Measurements from ENCODE around the gene HOXA6. TPM values are rescaled to one million over a fixed set of nuclear protein-coding genes. Genes with fewer than 3 reads are reported as not detected.

HOXA6 gene
- total RNA-seq, 4 donors from 2014 or later: 5.7 to 15.4 (median 12.4) TPM

- intact Hi-C loops (cut with DNase I; ENCODE audit: low total_unique reads): no loop called here
- WGBS, 2 donors: 19 to 21% methylated on average over 24 to 27 of the region's 30 CpGs
- TF ChIP-seq CTCF (IDR thresholded peaks at IDR 0.05) (no peak), POLR2A (IDR thresholded peaks at IDR 0.05) (no peak)
- peak; percentile 28 to 86 for DNase-seq (ENCODE audit: low spot score in 2 of 2)
- H3K4me3 ChIP-seq (ENCODE audit: low read depth, poor library complexity, severe bottlenecking): no peak overlapping the region
Measured at GRCh38 chr7:27156916-27157701, 9.5 kb upstream of the HOXA6 start.

- peak within 1 kb of the TSS; percentile 56 for H3K4me3 ChIP-seq (ENCODE audit: low read depth, poor library complexity, severe bottlenecking)
- WGBS, 2 donors: 0% methylated on average over 15 to 30 of the region's 33 CpGs
- TF ChIP-seq CTCF (IDR thresholded peaks at IDR 0.05): no peak
- TF ChIP-seq POLR2A (IDR thresholded peaks at IDR 0.05): no peak
- intact Hi-C loops (cut with DNase I; ENCODE audit: low total_unique reads): no loop called here
- DNase-seq (ENCODE audit: low spot score in 2 of 2): peak in 1 of 2 donors; percentile 95
Measured at GRCh38 chr7:27156508-27156898, 8.9 kb upstream of the HOXA6 start, which contains the start of gene HOXA7. Gene HOXA7, minus strand, starts transcription at chr7:27156675. Its CDS starts 130 bp downstream, at chr7:27156545.

GRCh38 chr7:27155816-27156507 lies 8.4 kb upstream of the HOXA6 start:
- peak in 1 of 2 donors; percentile 89 for DNase-seq (ENCODE audit: low spot score in 2 of 2)
- peak overlapping the region; percentile 56 for H3K4me3 ChIP-seq (ENCODE audit: low read depth, poor library complexity, severe bottlenecking)
- whole genome bisulfite sequencing, 2 donors: 1% methylated on average over 48 to 63 of the region's 63 CpGs
- intact Hi-C loops (cut with DNase I; ENCODE audit: low total_unique reads): no loop called here
- TF ChIP-seq POLR2A (IDR thresholded peaks at IDR 0.05): no peak
- TF ChIP-seq CTCF (IDR thresholded peaks at IDR 0.05): no peak

GRCh38 chr7:27154901-27155815 lies 7.6 kb upstream of the HOXA6 start:
- TF ChIP-seq POLR2A (IDR thresholded peaks at IDR 0.05): no peak
- TF ChIP-seq CTCF (IDR thresholded peaks at IDR 0.05): no peak
- peak overlapping the region; percentile 56 for H3K4me3 ChIP-seq (ENCODE audit: low read depth, poor library complexity, severe bottlenecking)
- DNase-seq (ENCODE audit: low spot score in 2 of 2): peak in 1 of 2 donors; percentile 86
- intact Hi-C loops (cut with DNase I; ENCODE audit: low total_unique reads): loop anchor here (5.0 kb wide), 1 partner anchor 293 kb away; the partner anchor contains the start of gene SKAP2
- WGBS, 2 donors: 41 to 46% methylated on average over 46 to 48 of the region's 48 CpGs

GRCh38 chr7:27154369-27154768 lies 6.8 kb upstream of the HOXA6 start:
- peak; percentile 17 to 82 for DNase-seq (ENCODE audit: low spot score in 2 of 2)
- no peak overlapping the region for H3K4me3 ChIP-seq (ENCODE audit: low read depth, poor library complexity, severe bottlenecking)
- WGBS, 2 donors: 71% methylated on average over 10 of the region's 10 CpGs
- TF ChIP-seq CTCF (IDR thresholded peaks at IDR 0.05) (no peak), POLR2A (IDR thresholded peaks at IDR 0.05) (no peak)
- intact Hi-C loops (cut with DNase I; ENCODE audit: low total_unique reads): loop anchor here (5.0 kb wide), 1 partner anchor 292 kb away; the partner anchor contains the start of gene SKAP2

Measured in lower leg skin (tissue), 4 donors.